ENCODE results near the gene CATSPERD. TPM values are rescaled to one million over a fixed set of nuclear protein-coding genes. Genes with fewer than 3 reads are reported as not detected.
"Not testable (repeated sequence)": the region's sequence is repeated elsewhere in the genome, so short reads cannot be mapped to it uniquely, and the experiment has no call there.

The CATSPERD gene
- total and polyA plus RNA-seq, 9 of the 15 experiments (the other 6 are each of a cell fraction or from before 2014, with no cell fraction given), result not detected

GRCh38 chr19:5733172-5733571, 12.7 kb downstream of the CATSPERD start:
- WGBS (ENCODE audit: insufficient coverage, low coverage, missing lambda C conversion rate), result no CpG with 5 or more reads among the region's 2 CpGs
- H3K4me1 ChIP-seq (replicated peaks in 1 of 2; ENCODE audit: control insufficient read depth in 2 of 2, insufficient read depth in 2 of 2, low read length in 2 of 2); H4K20me1 ChIP-seq (replicated peaks; ENCODE audit: control insufficient read depth, insufficient read depth, low read length); DNase-seq (ENCODE audit: extremely low read depth in 1 of 4, low spot score in 3 of 4); H3K27ac ChIP-seq (ENCODE audit: extremely low read depth, low read depth, low read length); in situ Hi-C loops (cut with MboI); CTCF ChIA-PET (ENCODE audit: low intra/inter-chr PET ratio); H2AFZ ChIP-seq (ENCODE audit: low read depth, low read length); H3K9me3 ChIP-seq (replicated peaks; ENCODE audit: control insufficient read depth, insufficient read depth, low read depth, low read length); H3K4me2 ChIP-seq (ENCODE audit: insufficient read depth, low read length); intact Hi-C loops (cut with micrococcal nuclease); H3K9ac ChIP-seq (ENCODE audit: insufficient read depth in 1 of 2, low read depth in 2 of 2, low read length in 2 of 2); H3K79me2 ChIP-seq (ENCODE audit: control insufficient read depth, insufficient read depth, low read length); H3K36me3 ChIP-seq (ENCODE audit: control insufficient read depth, insufficient read depth, low read length); BruUV-seq (replicated peaks); H3K4me3 ChIP-seq; FAIRE-seq; H3K9me1 ChIP-seq (ENCODE audit: control insufficient read depth, insufficient read depth, low read length); ATAC-seq: not testable (repeated sequence)
- peaks cover 6 to 18% of the 10 kb centered on the region in 2 experiments; a peak in 4 of 5 replicates for H3K27me3 ChIP-seq (ENCODE audit: control insufficient read depth in 2 of 2, insufficient read depth in 2 of 2, low read length in 2 of 2)
- POLR2A ChIA-PET, result interaction anchor here (0.6 to 2.5 kb wide), 5 partner anchors 8 to 44 kb away, joined by 3 to 12 read pairs (median 6); partner anchors contain the start of genes CATSPERD and LONP1
- TF ChIP-seq ZNF512 (tag; IDR thresholded peaks at IDR 0.05) (peak; percentile 88), HBP1 (CRISPR knock-in tag; IDR thresholded peaks at IDR 0.05) (0 out of 2 replicates have a peak, but pooled peaks have one; percentile 16)

Data from K562 (cell line).